ENCODE results near the gene TRAPPC3L.

DNA sequence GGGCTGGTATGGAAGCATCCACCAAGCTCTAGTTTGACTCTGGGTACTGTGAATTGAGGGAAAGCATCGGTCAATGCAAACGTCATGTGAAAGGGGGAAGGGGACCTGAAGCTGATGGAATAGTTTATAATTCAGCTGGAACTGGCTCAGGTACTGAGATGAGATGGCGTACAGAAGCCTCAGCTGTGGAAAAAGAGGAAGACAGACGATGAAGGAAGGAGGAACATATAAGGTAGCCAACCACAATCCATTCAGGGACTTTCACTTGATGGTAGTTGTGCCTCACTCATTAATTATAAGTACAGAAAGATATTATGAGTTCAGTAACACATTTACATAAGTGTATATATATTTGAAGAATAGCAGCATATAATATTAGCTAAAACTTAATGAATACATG lies 31.4 kb downstream of the TRAPPC3L start:
- TF ChIP-seq ESRRA (IDR thresholded peaks at IDR 0.05; ENCODE audit: borderline replicate concordance, low read length) (no peak), PHF8 (IDR thresholded peaks at IDR 0.05; ENCODE audit: borderline replicate concordance, low read depth) (no peak)
- TF ChIP-seq, protein P1, sequence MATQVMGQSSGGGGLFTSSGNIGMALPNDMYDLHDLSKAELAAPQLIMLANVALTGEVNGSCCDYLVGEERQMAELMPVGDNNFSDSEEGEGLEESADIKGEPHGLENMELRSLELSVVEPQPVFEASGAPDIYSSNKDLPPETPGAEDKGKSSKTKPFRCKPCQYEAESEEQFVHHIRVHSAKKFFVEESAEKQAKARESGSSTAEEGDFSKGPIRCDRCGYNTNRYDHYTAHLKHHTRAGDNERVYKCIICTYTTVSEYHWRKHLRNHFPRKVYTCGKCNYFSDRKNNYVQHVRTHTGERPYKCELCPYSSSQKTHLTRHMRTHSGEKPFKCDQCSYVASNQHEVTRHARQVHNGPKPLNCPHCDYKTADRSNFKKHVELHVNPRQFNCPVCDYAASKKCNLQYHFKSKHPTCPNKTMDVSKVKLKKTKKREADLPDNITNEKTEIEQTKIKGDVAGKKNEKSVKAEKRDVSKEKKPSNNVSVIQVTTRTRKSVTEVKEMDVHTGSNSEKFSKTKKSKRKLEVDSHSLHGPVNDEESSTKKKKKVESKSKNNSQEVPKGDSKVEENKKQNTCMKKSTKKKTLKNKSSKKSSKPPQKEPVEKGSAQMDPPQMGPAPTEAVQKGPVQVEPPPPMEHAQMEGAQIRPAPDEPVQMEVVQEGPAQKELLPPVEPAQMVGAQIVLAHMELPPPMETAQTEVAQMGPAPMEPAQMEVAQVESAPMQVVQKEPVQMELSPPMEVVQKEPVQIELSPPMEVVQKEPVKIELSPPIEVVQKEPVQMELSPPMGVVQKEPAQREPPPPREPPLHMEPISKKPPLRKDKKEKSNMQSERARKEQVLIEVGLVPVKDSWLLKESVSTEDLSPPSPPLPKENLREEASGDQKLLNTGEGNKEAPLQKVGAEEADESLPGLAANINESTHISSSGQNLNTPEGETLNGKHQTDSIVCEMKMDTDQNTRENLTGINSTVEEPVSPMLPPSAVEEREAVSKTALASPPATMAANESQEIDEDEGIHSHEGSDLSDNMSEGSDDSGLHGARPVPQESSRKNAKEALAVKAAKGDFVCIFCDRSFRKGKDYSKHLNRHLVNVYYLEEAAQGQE (IDR thresholded peaks at IDR 0.05), result no peak
- TF ChIP-seq, protein P2, sequence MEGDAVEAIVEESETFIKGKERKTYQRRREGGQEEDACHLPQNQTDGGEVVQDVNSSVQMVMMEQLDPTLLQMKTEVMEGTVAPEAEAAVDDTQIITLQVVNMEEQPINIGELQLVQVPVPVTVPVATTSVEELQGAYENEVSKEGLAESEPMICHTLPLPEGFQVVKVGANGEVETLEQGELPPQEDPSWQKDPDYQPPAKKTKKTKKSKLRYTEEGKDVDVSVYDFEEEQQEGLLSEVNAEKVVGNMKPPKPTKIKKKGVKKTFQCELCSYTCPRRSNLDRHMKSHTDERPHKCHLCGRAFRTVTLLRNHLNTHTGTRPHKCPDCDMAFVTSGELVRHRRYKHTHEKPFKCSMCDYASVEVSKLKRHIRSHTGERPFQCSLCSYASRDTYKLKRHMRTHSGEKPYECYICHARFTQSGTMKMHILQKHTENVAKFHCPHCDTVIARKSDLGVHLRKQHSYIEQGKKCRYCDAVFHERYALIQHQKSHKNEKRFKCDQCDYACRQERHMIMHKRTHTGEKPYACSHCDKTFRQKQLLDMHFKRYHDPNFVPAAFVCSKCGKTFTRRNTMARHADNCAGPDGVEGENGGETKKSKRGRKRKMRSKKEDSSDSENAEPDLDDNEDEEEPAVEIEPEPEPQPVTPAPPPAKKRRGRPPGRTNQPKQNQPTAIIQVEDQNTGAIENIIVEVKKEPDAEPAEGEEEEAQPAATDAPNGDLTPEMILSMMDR (IDR thresholded peaks at IDR 0.05), result no peak

Measured in A549 (cell line).